Activated CD4-positive, alpha-beta memory T cell treated with anti-CD3 and anti-CD28 coated beads for 36 hours (primary cell): ENCODE results near the gene RNF114. TPM values are rescaled to one million over a fixed set of nuclear protein-coding genes. Genes with fewer than 3 reads are reported as not detected.
"Not testable (repeated sequence)": the region's sequence is repeated elsewhere in the genome, so short reads cannot be mapped to it uniquely, and the experiment has no call there.

Experiments
- CTCF ChIA-PET: fragments of 350-600 bp; sonication (Branson Sonifier 250); formaldehyde crosslinking; loops from one replicate; lab custom pipeline; 2021; ENCODE audit warnings: antibody characterized with exemption, inconsistent platforms; lab: Charles Lee
- POLR2A ChIA-PET: fragments of 350-600 bp; sonication (Branson Sonifier 250); formaldehyde crosslinking; loops from one replicate; lab custom pipeline; 2021; ENCODE audit warnings: antibody characterized with exemption; lab: Charles Lee
- DNase-seq: peaks from one replicate; pipeline ENCODE4 v3.0.0-alpha.2; 2020
- H3K27ac Mint-ChIP-seq: one replicate; pipeline ENCODE4 v1.8.0; 2021; ENCODE audit warnings: mixed read lengths
- H3K27me3 Mint-ChIP-seq: one replicate; pipeline ENCODE4 v1.8.0; 2021; ENCODE audit warnings: mixed read lengths
- H3K36me3 Mint-ChIP-seq: one replicate; pipeline ENCODE4 v1.8.0; 2021; ENCODE audit warnings: mixed read lengths
- H3K4me1 Mint-ChIP-seq: one replicate; pipeline ENCODE4 v1.8.0; 2021; ENCODE audit warnings: low read depth, mixed read lengths
- H3K4me3 Mint-ChIP-seq: one replicate; pipeline ENCODE4 v1.8.0; 2021; ENCODE audit warnings: mild to moderate bottlenecking, mixed read lengths
- H3K9me3 Mint-ChIP-seq: one replicate; pipeline ENCODE4 v1.8.0; 2021; ENCODE audit warnings: mixed read lengths
- intact Hi-C: fragments of 100-400 bp; cut with micrococcal nuclease; formaldehyde crosslinking; loops from one replicate; pipeline ENCODE4 v1.15.1; 2023
- total RNA-seq, 2 experiments: library from RNA; stranded (reverse); gene quantifications; one replicate each; pipeline ENCODE4 v1.2.3, GENCODE V29; 2021

RNF114 gene
- total RNA-seq, 2 experiments from 2014 or later, result 72.1 to 72.4 TPM

DNA sequence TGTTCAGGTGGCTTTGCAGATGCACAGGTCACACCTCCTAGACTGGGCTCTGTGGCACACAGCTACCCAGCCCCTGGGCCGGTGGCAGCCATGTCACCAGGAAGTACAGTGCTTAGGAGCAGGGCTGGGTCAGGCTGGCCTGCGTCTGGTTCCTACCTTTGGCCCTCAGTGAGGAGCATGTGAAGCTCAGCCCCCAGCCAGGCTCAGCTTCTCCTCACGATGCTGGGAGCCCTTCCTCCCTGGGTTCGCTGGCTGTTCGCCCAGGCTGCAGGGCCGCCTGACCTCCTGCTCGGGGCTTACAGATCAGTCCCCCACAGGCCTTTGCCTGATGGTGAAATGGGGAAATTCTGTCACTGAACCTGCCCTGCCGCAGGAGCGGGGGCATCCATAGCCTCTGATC lies 43.9 kb upstream of the RNF114 start:
- intact Hi-C loops, result loop anchor here (5.0 kb wide), 1 partner anchor 35 kb away; no protein-coding TSS in a partner anchor

GRCh38 chr20:49892817-49893216 lies 43.4 kb upstream of the RNF114 start:
- DNase-seq, result no peak
- Mint-ChIP-seq H3K27me3 (no peaks in the 10 kb centered on the region), H3K27ac (peak overlapping the region; percentile 87), H3K4me3 (peak overlapping the region; percentile 2), H3K9me3 (no peaks in the 10 kb centered on the region), H3K4me1 (peaks cover 32% of the 10 kb centered on the region), H3K36me3 (peaks cover 9% of the 10 kb centered on the region)
- ChIA-PET CTCF (interaction anchor here (0.6 to 1.8 kb wide), 7 partner anchors 21 to 604 kb away, joined by 3 to 7 read pairs (median 3); no protein-coding TSS in a partner anchor), POLR2A (interaction anchor here (1.2 to 1.6 kb wide), 2 partner anchors 10 to 23 kb away, joined by 3 to 7 read pairs; partner anchors contain the start of gene SPATA2)
- intact Hi-C loops, result loop anchor here (5.0 kb wide), 1 partner anchor 34 kb away; no protein-coding TSS in a partner anchor

More for the DNA sequence above, 43.9 kb upstream of the RNF114 start:
- DNase-seq, result no peak
- Mint-ChIP-seq H3K27ac (peak overlapping the region; percentile 87), H3K9me3 (no peaks in the 10 kb centered on the region), H3K4me3 (no peak overlapping the region), H3K36me3 (peaks cover 12% of the 10 kb centered on the region), H3K27me3 (no peaks in the 10 kb centered on the region), H3K4me1 (peaks cover 35% of the 10 kb centered on the region)
- ChIA-PET POLR2A (interaction anchor here (1.2 kb wide), 1 partner anchor 9 kb away, joined by 3 read pairs; no protein-coding TSS in a partner anchor), CTCF (interaction anchor here (0.7 to 1.8 kb wide), 4 partner anchors 14 to 281 kb away, joined by 3 to 7 read pairs (median 4); no protein-coding TSS in a partner anchor)

- no peaks in the 10 kb centered on the region for H3K27me3 Mint-ChIP-seq
- H3K36me3 Mint-ChIP-seq, result peaks cover 6% of the 10 kb centered on the region
- H3K9me3 Mint-ChIP-seq, result no peaks in the 10 kb centered on the region
- CTCF ChIA-PET, result interaction anchor here (0.6 to 1.8 kb wide), 8 partner anchors 21 to 603 kb away, joined by 3 to 7 read pairs (median 3); no protein-coding TSS in a partner anchor
- peaks cover 32% of the 10 kb centered on the region for H3K4me1 Mint-ChIP-seq
- peak; percentile 81 for DNase-seq
- H3K4me3 Mint-ChIP-seq, result peak overlapping the region; percentile 6
- intact Hi-C loops, result loop anchor here (2.0 to 5.0 kb wide), 3 partner anchors 21 to 283 kb away; partner anchors contain the start of gene SPATA2
- POLR2A ChIA-PET, result interaction anchor here (1.2 to 1.6 kb wide), 2 partner anchors 10 to 23 kb away, joined by 3 to 7 read pairs; partner anchors contain the start of gene SPATA2
- H3K27ac Mint-ChIP-seq, result peak overlapping the region; percentile 87
These were observed 42.7 kb upstream of the RNF114 start for GRCh38 chr20:49893242-49894072.

DNA sequence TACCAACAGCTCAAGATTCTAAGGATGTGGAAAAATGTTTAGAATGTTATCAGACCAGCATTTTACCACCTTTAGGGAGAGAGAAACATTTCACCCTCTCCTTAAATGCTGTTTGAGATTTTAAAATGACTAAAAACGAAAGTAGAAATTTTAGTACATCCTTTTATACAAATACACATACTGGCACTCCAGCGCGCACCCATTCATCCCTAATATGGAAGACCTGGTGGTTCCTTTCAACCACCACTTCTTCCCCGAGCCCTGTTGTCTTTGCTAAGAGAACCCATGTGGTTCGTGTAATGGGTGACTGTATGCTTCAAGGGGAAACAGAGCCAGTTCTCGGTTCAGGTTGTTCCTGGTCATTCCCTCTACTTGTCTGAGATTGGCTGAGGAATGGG lies 42.1 kb upstream of the RNF114 start:
- H3K4me3 Mint-ChIP-seq, result peak overlapping the region; percentile 6
- peaks cover 2% of the 10 kb centered on the region for H3K36me3 Mint-ChIP-seq
- no peaks in the 10 kb centered on the region for H3K27me3 Mint-ChIP-seq
- CTCF ChIA-PET, result interaction anchor here (0.9 to 1.6 kb wide), 5 partner anchors 20 to 354 kb away, joined by 3 to 7 read pairs (median 3); no protein-coding TSS in a partner anchor
- H3K4me1 Mint-ChIP-seq, result peaks cover 32% of the 10 kb centered on the region
- H3K9me3 Mint-ChIP-seq, result no peaks in the 10 kb centered on the region
- POLR2A ChIA-PET, result interaction anchor here (1.6 kb wide), 1 partner anchor 22 kb away, joined by 7 read pairs; the partner anchor contains the start of gene SPATA2
- intact Hi-C loops, result loop anchor here (2.0 to 5.0 kb wide), 3 partner anchors 21 to 283 kb away; partner anchors contain the start of gene SPATA2
- DNase-seq, result peak; percentile 72
- peak overlapping the region; percentile 87 for H3K27ac Mint-ChIP-seq

DNA sequence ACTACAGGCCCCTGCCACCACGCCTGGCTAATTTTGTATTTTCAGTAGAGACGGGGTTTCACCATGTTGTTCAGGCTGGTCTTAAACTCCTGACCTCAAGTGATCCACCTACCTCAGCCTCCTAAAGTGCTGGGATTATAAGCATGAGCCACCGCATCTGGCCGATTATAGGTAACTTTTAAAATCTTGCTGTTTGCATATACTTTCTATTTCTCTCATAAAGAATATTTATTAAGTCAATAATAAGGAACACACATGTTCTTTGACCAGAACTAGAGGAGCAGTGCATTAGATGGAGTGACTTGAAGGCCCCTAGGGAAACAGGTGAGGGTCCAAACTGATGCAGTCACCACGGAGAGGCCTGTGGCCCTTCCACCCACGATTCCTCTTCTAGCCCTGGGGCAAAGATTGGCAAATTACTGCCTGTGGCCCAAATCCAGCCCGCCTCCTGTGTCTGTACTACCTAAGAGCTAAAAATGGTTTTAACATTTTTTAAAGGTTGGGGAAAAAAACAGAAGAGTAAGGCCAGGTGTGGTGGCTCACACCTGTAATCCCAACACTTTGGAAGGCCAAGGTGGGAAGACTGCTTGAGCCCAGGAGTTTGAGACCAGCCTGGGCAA lies 40.6 kb upstream of the RNF114 start:
- POLR2A ChIA-PET, DNase-seq, H3K4me3 Mint-ChIP-seq, H3K9me3 Mint-ChIP-seq, H3K27me3 Mint-ChIP-seq, H3K27ac Mint-ChIP-seq, CTCF ChIA-PET, H3K36me3 Mint-ChIP-seq: not testable (repeated sequence)
- intact Hi-C loops, result loop anchor here (2.0 kb wide), 2 partner anchors 19 to 285 kb away; partner anchors contain the start of gene SPATA2
- H3K4me1 Mint-ChIP-seq, result peaks cover 32% of the 10 kb centered on the region

DNA sequence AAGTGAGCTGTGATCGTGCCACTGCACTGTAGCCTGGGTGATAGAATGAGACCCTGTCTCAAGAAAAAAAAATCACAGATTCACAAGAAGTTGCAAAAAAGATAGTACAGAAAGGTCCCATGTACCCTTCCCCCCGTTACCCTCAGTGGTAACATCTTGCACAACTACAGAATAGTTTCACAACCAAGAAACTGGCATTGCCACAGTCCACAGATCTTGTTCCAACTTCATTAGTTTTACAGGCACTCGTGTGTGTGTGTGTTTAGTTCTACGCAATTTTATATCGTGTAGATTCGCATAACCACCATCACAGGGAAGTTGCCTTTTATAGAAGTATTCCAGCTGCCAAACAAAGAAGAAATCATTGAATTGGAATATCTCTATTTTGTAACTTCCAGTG lies 40.0 kb upstream of the RNF114 start:
- no peak for DNase-seq
- intact Hi-C loops, result no loop called here
- H3K9me3 Mint-ChIP-seq, result no peaks in the 10 kb centered on the region
- POLR2A ChIA-PET, result interaction anchor here (1.4 kb wide), 1 partner anchor 18 kb away, joined by 3 read pairs; no protein-coding TSS in a partner anchor
- no peaks in the 10 kb centered on the region for H3K27me3 Mint-ChIP-seq
- H3K27ac Mint-ChIP-seq, result no peak overlapping the region
- peaks cover 32% of the 10 kb centered on the region for H3K4me1 Mint-ChIP-seq
- no peaks in the 10 kb centered on the region for H3K36me3 Mint-ChIP-seq
- CTCF ChIA-PET, result interaction anchor here (1.5 kb wide), 1 partner anchor 8 kb away, joined by 5 read pairs; no protein-coding TSS in a partner anchor
- no peak overlapping the region for H3K4me3 Mint-ChIP-seq

GRCh38 chr20:49899541-49900383 lies 36.4 kb upstream of the RNF114 start:
- Mint-ChIP-seq H3K27me3 (no peaks in the 10 kb centered on the region), H3K4me3 (no peak overlapping the region)

GRCh38 chr20:49901588-49901987 lies 34.6 kb upstream of the RNF114 start:
- H3K9me3 Mint-ChIP-seq, result no peaks in the 10 kb centered on the region
- DNase-seq, result no peak
- H3K4me3 Mint-ChIP-seq, result no peak overlapping the region
- CTCF ChIA-PET, result interaction anchor here (2.4 kb wide), 1 partner anchor 13 kb away, joined by 14 read pairs; no protein-coding TSS in a partner anchor
- H3K4me1 Mint-ChIP-seq, result no peaks in the 10 kb centered on the region
- POLR2A ChIA-PET, result no interaction called here
- intact Hi-C loops, result no loop called here
- H3K27ac Mint-ChIP-seq, result no peak overlapping the region
- no peaks in the 10 kb centered on the region for H3K27me3 Mint-ChIP-seq
- H3K36me3 Mint-ChIP-seq, result peaks cover 18% of the 10 kb centered on the region

More at GRCh38 chr20:49899541-49900383, 36.4 kb upstream of the RNF114 start:
- intact Hi-C loops, result no loop called here
- Mint-ChIP-seq H3K4me1 (peaks cover 3% of the 10 kb centered on the region), H3K27ac (no peak overlapping the region), H3K9me3 (no peaks in the 10 kb centered on the region), H3K36me3 (peaks cover 6% of the 10 kb centered on the region)
- no peak for DNase-seq
- POLR2A ChIA-PET, result no interaction called here
- CTCF ChIA-PET, result interaction anchor here (0.8 to 2.4 kb wide), 2 partner anchors 12 to 514 kb away, joined by 3 to 14 read pairs; no protein-coding TSS in a partner anchor

DNA sequence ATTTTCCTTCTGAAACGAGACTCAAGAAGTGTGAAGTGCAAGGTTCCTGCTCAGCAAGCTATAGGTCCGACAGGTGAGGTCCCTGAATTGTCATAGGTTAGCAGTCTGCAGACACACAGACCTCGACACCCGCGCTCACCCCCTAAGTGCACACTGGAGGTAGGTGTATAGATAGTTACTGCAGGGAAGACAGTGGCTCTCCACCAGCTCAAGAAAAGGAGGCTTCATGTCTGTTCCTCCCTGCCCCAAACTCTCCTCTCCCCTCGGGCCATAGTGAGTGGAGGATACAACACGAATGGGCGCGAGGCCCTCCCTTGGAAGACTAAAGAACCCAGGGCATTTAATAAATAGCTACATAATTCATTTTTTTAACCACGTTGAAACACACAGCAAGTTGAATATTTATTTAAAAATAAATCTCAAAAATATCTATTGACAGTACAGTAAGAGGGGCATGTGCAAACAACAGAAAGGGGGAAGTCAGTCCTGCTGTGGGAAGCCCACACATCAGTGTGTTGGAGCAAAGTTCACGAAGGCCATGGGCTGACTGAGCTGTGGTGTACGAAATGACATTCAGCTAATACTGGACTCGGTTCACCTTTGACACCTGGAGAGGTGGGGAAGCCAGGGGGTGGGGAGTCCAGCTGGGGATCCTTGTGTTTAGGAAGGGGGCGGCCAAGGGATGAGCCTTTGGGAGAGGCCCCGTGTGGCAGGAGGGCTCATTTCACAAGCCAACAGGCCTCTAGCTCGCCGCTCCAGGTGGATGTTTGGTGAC lies 31.6 kb upstream of the RNF114 start:
- Mint-ChIP-seq H3K4me1 (no peaks in the 10 kb centered on the region), H3K36me3 (peaks cover 24% of the 10 kb centered on the region), H3K27me3 (no peaks in the 10 kb centered on the region), H3K27ac (no peak overlapping the region), H3K9me3 (no peaks in the 10 kb centered on the region), H3K4me3 (no peak overlapping the region)
- ChIA-PET CTCF (interaction anchor here (2.1 to 2.6 kb wide), 2 partner anchors 16 to 59 kb away, joined by 8 to 12 read pairs; no protein-coding TSS in a partner anchor), POLR2A (interaction anchor here (0.6 kb wide), 1 partner anchor 16 kb away, joined by 3 read pairs; no protein-coding TSS in a partner anchor)
- intact Hi-C loops, result no loop called here
- DNase-seq, result no peak

GRCh38 chr20:49905415-49906091 lies 30.6 kb upstream of the RNF114 start:
- peaks cover 24% of the 10 kb centered on the region for H3K36me3 Mint-ChIP-seq
- H3K4me1 Mint-ChIP-seq, result no peaks in the 10 kb centered on the region
- no peak for DNase-seq
- intact Hi-C loops, result no loop called here
- no peaks in the 10 kb centered on the region for H3K9me3 Mint-ChIP-seq
- ChIA-PET CTCF (interaction anchor here (2.1 kb wide), 1 partner anchor 17 kb away, joined by 12 read pairs; no protein-coding TSS in a partner anchor), POLR2A (no interaction called here)
- H3K4me3 Mint-ChIP-seq, result no peak overlapping the region
- H3K27ac Mint-ChIP-seq, result no peak overlapping the region
- no peaks in the 10 kb centered on the region for H3K27me3 Mint-ChIP-seq
